Globus pallidus (tissue), 1 donor: ENCODE data around the gene KCNK7.
A peak's percentile ranks its signal among the peaks of the same experiment; 100 is the strongest.

Experiments
- DNase-seq: peaks from one replicate; pipeline ENCODE4 v3.0.0-alpha.2; 2015; ENCODE audit warnings: low spot score

Gene KCNK7

GRCh38 chr11:65625628-65626342, 30.2 kb upstream of the KCNK7 start:
- peak; percentile 80 for DNase-seq

GRCh38 chr11:65624931-65625627, 29.5 kb upstream of the KCNK7 start:
- no peak for DNase-seq

- no peak for DNase-seq
These were observed 28.4 kb upstream of the KCNK7 start for GRCh38 chr11:65623852-65624616.

- DNase-seq = no peak
These were observed 27.6 kb upstream of the KCNK7 start for GRCh38 chr11:65623177-65623576.

GRCh38 chr11:65622011-65622410, 26.4 kb upstream of the KCNK7 start:
- DNase-seq = no peak

GRCh38 chr11:65621460-65621859, 25.9 kb upstream of the KCNK7 start:
- no peak for DNase-seq

- DNase-seq = no peak
These were observed 25.1 kb upstream of the KCNK7 start for GRCh38 chr11:65620666-65621065.

- no peak for DNase-seq
These were observed 23.8 kb upstream of the KCNK7 start for GRCh38 chr11:65619281-65619928.

GRCh38 chr11:65618763-65619162, 23.2 kb upstream of the KCNK7 start:
- DNase-seq = no peak

GRCh38 chr11:65617990-65618751, 22.6 kb upstream of the KCNK7 start:
- DNase-seq = no peak

GRCh38 chr11:65617136-65617850, 21.7 kb upstream of the KCNK7 start:
- no peak for DNase-seq

- no peak for DNase-seq
These were observed 21.0 kb upstream of the KCNK7 start for GRCh38 chr11:65616575-65617001.

- DNase-seq = no peak
These were observed 20.5 kb upstream of the KCNK7 start for GRCh38 chr11:65615950-65616574.

GRCh38 chr11:65615229-65615949, 19.8 kb upstream of the KCNK7 start, which contains the start of gene PCNX3:
PCNX3 (plus strand) TSS chr11:65615776; CDS start chr11:65616312, 536 bp downstream.
- DNase-seq = peak; percentile 100

GRCh38 chr11:65613091-65613928, 17.7 kb upstream of the KCNK7 start:
- peak; percentile 24 for DNase-seq

- no peak for DNase-seq
These were observed 17.1 kb upstream of the KCNK7 start for GRCh38 chr11:65612691-65613090.

GRCh38 chr11:65611758-65612603, 16.4 kb upstream of the KCNK7 start:
- DNase-seq = peak; percentile 55
